OCI-M1 (cell line): ENCODE data around the gene CRYBG2.

Experiments used
- DNase-seq: peaks from one replicate; lab custom pipeline; 2025; lab: John Stamatoyannopoulos, UW

CRYBG2 gene

GRCh38 chr1:26279456-26280332 is 74.2 kb downstream of the CRYBG2 start, which contains the start of gene SH3BGRL3:
SH3BGRL3 (plus strand) TSS chr1:26280086; CDS start chr1:26280156, 70 bp downstream.
- DNase-seq = peak; percentile 93

GRCh38 chr1:26278724-26279455 is 75.0 kb downstream of the CRYBG2 start:
- peak; percentile 49 for DNase-seq

DNA sequence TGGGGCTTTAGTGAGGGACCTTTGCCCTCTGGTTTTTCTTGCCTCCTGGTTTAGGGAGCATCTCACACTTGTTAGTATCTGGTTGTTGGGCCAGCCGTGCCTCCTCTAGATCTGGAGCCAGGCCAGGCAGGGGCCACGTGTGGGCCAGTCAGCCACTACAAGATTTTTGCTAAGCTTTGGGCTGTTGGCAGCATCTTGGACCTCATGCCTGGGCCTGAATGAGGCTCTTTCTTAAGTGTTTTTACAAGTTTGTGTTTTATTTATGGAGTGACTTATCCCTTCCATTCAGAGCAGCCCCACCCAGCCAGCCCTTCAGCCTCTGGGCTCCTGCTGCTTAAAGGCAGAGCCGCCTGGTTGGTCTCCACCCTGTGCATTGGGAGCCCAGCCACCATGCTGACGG is 75.6 kb downstream of the CRYBG2 start:
- DNase-seq = no peak

DNA sequence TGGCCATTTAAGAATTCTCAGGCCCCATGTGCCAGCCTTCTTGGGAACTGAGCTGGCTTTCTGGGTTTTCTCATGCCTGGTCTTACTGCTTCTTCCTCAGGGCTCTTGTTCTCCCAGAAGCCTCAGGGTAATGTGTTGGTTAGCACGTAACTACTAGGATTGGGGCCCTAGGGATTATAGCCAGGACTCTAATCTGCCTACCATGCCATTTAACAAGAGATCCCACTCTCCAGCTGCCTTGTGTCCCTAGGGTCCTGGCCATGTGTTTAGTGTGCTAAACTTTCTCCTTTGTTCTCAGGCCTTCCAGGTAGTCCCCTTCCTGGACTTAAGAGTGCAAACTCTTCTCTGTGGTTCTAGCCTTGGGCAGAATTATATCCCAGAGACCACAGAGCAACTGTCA is 76.2 kb downstream of the CRYBG2 start:
- no peak for DNase-seq

GRCh38 chr1:26277261-26277661 is 76.7 kb downstream of the CRYBG2 start:
- DNase-seq = no peak

DNA sequence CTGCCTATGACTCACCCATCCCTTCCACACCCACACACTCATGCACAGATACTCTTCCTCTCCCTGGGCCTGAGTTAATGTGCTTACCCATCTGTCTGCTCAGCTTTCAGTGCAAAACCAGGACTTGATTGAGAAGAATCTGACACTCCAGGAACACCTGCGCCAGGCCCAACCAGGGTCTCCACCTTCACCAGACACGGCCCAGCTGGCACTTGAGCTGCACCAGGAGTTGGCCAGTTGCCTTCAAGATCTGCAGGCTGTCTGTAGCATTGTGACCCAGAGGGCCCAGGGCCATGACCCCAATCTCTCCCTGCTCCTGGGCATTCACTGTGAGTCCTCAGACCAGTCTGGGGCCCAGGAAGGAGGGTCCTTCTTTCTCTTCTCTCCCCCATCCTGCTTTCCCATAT is 77.5 kb downstream of the CRYBG2 start:
- DNase-seq = no peak

DNA sequence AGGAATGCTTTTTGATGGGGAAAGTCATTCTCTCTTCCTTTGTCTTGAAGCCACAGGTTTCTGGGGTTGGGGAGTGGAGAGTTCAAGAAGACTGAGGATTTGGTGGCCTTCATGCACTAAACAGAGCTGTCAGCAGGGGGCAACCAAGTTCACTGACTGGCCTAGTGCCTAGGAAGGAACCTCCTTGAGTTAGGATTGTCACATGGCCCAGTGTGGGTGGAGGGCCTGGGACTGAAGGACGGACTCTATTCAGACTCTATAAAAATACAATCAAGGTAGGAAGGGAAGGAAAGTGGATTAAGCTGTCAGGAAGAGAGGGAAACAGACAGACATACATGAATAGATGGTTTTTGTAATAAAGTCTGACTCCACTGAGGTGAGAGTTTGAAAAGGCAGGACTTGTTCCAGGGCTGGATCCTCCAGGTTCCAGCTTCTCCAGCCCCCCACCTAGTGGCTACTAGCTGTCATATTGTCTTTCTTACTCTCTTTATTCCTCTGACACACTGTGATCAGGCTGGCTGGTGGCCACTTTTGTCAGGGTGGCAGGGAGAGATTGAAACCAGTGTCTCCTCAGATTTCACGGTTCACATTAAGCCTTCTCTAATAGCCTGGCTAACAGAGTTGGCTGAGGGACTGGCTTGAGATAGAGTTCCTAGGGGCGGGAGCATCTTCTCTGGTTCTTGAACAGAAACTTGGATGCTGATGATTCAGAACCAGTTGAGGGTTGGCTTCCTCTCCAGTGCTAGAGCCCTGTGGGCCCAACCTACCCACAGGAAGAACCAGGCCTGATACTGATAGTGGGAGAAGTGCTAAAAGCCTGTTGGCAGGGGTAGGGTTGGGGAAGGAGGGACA is 78.1 kb downstream of the CRYBG2 start:
- peak; percentile 96 for DNase-seq

DNA sequence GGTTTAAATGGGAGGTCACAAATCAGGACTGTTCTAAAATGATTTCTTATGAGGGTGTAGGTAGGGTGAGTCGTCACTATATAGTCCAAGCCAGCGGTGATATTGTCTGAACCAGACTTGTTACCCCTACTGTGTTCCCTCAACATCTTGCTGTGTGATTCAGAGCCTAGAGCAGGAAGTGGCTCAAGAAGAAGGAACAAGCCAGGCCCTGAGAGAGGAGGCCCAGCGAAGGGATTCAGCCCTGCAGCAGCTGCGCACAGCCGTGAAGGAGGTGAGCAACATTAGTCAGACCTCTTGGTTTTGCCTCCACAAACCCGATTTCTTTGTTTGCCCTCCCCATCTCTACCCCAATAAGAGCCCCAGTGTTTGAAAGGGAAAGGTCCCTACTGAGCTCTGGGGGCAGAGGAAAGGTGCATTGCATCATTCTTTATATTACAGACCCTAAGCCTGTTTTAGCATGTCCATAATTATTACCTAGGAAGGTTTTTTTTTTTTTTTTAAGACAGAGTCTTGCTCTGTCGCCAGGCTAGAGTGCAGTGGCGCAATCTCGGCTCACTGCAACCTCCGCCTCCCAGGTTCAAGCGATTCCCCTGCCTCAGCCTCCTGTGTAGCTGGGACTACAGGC is 79.0 kb downstream of the CRYBG2 start:
- DNase-seq = peak; percentile 14
